Amniotic epithelial cell (primary cell): Measurements from ENCODE around the gene TAB3.

ENCODE experiments used
- DNase-seq: peaks from one replicate; pipeline ENCODE4 v3.0.0-alpha.2; 2010; ENCODE audit warnings: low read depth

The TAB3 gene

DNA sequence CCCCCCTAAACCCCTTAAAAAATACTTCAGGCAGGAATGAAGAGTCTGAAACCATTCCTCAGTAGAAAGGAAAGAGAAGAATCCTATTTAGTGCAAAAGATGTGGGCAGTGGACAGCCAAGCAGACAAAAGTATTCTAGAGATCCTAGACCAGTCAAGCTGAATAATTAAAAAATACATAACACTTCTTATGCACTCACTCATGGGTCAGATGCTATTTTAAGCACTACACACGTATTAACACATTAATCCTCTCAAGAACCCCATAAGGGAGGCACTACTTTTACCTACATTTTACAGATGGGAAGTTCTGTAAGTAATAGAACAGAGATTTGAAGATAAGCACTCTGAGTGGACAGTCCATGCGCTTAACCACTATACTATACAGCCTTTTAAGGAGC, 5.9 kb downstream of the TAB3 start:
- DNase-seq, result no peak

GRCh38 chrX:30881797-30882196, 7.3 kb downstream of the TAB3 start:
- no peak for DNase-seq

- DNase-seq, result no peak
Measured at GRCh38 chrX:30881390-30881789, 7.7 kb downstream of the TAB3 start.

DNA sequence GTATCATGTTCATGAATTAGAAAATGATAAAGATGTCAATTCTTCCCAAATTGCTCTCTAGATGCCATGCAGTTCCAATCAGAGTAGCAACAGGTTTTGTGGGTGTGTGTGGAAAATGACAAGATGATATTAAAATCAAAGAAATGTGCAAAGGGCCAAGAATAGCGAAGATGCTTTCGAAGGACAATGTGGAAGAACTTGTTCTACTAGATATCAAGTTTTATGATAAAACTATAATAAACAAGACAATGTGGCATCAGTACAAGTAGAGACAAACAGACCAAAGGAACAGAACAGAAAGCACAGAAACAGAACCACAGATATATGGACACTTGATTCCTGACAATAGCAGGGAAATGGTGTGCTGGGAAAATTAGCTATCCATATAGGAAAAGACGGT, 9.0 kb downstream of the TAB3 start:
- DNase-seq, result no peak

DNA sequence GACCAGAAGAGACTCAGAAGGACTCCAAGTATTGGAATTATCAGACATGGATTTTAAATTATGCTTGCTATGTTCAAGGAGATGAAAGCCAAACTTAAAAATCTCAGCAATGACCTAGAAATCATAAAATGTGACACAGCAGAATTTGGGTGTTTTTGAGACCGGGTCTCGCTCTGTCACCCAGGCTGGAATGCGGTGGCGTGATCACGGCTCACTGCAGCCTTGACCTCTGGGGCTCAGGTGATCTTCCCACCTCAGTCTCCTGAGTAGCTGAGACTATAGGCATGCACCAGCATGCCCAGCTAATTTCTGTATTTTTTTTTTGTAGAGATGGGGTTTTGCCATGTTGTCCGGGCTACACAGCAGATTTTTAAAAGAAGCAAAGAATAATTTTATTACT, 12.7 kb downstream of the TAB3 start:
- DNase-seq, result no peak

DNA sequence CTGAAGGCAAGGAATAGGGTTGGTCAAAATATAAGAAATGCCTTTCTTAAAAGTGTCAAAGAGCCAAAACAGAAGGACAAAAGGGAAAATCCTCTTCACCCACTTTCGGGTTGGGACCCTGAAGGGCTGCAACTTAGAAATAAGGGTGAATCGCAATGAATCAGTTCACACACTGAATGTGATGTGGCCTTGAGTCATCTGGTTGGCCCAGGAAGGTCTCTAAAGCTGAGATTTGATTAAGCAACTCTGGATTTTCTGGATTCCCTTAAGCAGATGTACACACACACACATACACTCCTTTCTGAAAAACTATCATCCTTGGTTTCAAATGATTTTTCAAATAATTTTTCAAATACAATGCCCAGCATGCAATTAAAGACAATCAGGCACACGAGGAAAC, 13.1 kb downstream of the TAB3 start:
- DNase-seq, result peak; percentile 87

DNA sequence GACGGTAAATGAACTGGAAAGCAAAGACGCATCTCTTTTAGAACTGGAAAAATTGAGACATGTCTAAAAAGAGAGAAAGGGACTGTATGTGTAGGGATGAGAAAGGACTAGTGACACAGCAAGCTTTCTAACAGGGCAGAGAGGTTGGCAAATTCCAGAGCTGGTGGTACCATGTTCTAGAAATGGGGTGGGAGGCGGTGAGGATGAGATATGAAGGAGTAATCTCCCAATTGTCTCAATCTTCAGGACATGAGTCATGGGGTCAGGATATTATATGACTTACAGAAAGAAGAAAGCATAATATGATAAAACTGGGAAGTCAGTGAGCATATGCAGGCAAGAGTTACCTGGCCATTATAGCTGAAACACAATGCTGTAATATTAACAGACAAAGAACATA, 14.2 kb downstream of the TAB3 start:
- DNase-seq, result peak; percentile 52

- DNase-seq, result no peak
Measured at GRCh38 chrX:30870572-30870971, 18.5 kb downstream of the TAB3 start.

- no peak for DNase-seq
Measured at GRCh38 chrX:30865612-30866011, 23.4 kb downstream of the TAB3 start.

- peak; percentile 24 for DNase-seq
Measured at GRCh38 chrX:30865015-30865414, 24.0 kb downstream of the TAB3 start.

GRCh38 chrX:30864383-30864785, 24.7 kb downstream of the TAB3 start:
- no peak for DNase-seq

- no peak for DNase-seq
Measured at GRCh38 chrX:30863974-30864373, 25.1 kb downstream of the TAB3 start.

DNA sequence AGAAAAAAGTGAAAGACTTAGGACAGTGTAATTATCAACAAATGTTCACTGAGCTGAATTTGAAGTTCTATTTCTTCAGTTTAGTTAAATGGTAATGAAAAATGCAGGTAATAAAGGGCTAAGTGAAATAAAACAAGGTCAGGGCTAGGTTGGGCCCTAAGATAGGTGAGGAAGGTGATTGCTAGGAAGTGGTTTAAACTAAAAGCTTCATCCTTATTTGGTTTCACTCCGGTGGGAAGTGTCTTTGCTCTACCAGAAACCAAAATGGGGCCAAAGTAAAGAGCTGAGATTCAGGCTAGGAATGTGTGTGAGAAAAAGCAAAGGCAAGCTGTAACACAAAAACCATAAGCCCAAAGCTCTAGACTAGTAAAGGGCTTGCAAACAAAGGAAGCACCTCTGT, 31.0 kb downstream of the TAB3 start:
- no peak for DNase-seq

GRCh38 chrX:30851449-30851848, 37.6 kb downstream of the TAB3 start:
- DNase-seq, result no peak

DNA sequence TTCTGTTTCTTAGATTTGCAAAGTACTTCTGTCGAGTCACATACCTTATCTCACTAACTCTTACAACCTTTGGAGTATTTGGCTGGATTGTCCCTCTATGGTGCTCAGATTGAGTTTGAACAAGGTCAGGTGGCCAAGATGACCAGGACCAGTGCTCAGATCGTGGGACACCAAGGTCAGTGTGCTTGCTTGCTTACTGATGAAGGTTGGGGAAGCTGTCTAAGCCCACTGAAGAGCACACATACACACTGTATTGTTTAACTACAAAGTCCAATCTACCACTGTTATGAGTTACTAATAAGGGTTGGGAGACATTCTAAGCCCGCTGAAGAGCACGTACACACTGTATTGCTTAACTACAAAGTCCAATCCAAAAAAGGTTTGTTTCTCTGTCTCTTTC, 53.7 kb downstream of the TAB3 start:
- no peak for DNase-seq

GRCh38 chrX:30833896-30834295, 55.2 kb downstream of the TAB3 start:
- DNase-seq, result no peak

DNA sequence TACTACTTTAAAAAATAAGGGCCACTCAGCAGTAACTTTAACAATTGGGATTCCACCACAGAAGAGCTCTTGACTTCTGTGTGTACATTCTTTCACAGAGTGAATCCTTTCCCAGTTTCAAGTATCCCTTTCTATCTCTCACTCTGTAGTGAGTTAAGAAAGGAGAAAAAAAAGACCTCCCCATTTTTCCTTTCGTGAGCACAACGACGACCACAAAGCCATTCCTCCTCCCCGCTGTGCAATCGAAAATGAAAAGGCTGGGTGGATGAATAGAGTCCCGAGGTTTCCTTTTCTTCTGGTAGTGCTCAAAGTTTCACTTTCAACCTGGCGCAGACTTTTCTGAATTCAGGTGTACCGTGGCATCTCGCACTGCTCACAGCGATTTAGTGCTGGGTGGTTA, 58.0 kb downstream of the TAB3 start:
- DNase-seq, result no peak

GRCh38 chrX:30830326-30830943, 58.6 kb downstream of the TAB3 start:
- DNase-seq, result peak; percentile 21

DNA sequence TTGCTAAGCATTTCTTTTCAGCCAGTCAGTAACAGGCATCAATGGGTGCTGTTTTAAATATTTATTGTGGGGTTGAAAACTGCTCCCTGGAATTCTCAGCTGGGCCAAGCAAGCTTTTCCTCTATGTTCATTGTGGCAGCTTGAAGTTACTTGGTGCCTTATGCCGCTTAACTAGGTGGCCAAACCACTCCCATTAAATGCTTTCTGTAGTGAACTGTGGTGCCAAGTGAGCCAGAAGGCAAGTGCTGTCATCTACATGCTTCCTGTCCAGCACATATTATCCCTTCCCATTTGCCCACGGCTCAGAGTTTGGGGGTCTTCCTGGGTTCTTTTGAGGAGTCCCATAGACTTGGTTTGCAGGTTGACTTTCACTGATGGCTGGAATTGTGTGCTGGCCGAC, 64.8 kb downstream of the TAB3 start:
- no peak for DNase-seq

DNA sequence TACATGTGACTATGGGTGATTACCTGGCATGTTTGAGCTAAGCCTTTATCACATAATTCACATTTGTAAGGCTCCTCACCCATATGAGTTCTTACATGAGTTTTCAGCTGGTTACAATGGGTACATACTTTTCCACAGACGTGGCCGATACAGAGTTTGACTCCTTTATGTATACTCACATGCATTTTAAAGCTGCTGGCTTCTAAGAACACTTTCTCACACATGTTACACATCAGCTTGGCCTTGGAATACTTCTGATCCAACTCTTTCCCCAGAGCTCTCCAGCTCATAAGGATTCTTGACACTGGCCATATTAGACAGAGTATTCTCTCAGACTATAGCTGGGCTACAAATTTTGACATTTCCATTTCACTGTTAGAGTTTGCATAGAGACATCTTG, 66.3 kb downstream of the TAB3 start:
- DNase-seq, result no peak

- peak; percentile 15 for DNase-seq
Measured at GRCh38 chrX:30822068-30822681, 66.9 kb downstream of the TAB3 start.

- no peak for DNase-seq
Measured at GRCh38 chrX:30821116-30821515, 67.9 kb downstream of the TAB3 start.

DNA sequence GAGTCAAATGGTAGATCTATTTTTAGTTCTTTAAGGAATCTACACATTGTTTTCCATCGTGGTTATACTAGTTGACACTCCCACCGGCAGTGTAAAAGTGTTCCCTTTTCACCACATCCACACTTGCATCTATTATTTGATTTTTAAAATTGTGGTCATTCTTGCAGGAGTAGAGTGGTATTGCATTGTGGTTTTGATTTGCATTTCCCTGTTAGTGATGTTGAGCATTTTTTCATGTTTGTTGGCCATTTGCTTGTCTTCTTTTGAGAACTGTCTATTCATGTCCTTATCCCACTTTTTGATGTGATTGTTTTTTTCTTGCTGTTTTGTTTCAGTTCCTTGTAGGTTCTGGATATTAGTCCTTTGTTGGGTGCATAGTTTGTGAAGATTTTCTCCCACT, 70.0 kb downstream of the TAB3 start:
- no peak for DNase-seq

GRCh38 chrX:30816079-30816478, 73.0 kb downstream of the TAB3 start:
- no peak for DNase-seq
